KMS-11 (cell line): ENCODE measurements around the gene DHX36.

Source experiments
- H2AFZ ChIP-seq: fragments of 200-600 bp; sonication (generic); 2 replicates; pipeline ENCODE4 v1.6.1; 2016; ENCODE audit warnings: antibody characterized with exemption, mixed run types, low read depth
- H3K27ac ChIP-seq: fragments of 200-600 bp; sonication (generic); 2 replicates; pipeline ENCODE4 v1.6.1; 2016; ENCODE audit warnings: mild to moderate bottlenecking, mixed run types
- H3K27me3 ChIP-seq: fragments of 200-600 bp; sonication (generic); 2 replicates; pipeline ENCODE4 v1.6.1; 2017; ENCODE audit warnings: mild to moderate bottlenecking, low read depth, mixed run types, moderate library complexity; ENCODE audit not compliant: insufficient read depth
- H3K36me3 ChIP-seq: fragments of 200-600 bp; sonication (generic); 2 replicates; pipeline ENCODE4 v1.6.1; 2017; ENCODE audit warnings: mild to moderate bottlenecking, mixed run types; ENCODE audit not compliant: insufficient read depth
- H3K4me1 ChIP-seq: fragments of 200-600 bp; sonication (generic); 2 replicates; pipeline ENCODE4 v1.6.1; 2016; ENCODE audit warnings: mild to moderate bottlenecking, low read depth, mixed run types; ENCODE audit not compliant: poor library complexity, severe bottlenecking
- H3K4me2 ChIP-seq: fragments of 200-600 bp; sonication (generic); 2 replicates; pipeline ENCODE4 v1.7.0; 2016; ENCODE audit warnings: mild to moderate bottlenecking, mixed run types
- H3K4me3 ChIP-seq: fragments of 200-600 bp; sonication (generic); IDR thresholded peaks from 2 replicates; pipeline ENCODE4 v1.6.1; 2017; ENCODE audit warnings: low read depth, low read length, mixed read lengths; ENCODE audit not compliant: insufficient read depth
- H3K79me2 ChIP-seq: fragments of 200-600 bp; sonication (generic); 2 replicates; pipeline ENCODE4 v1.6.1; 2016; ENCODE audit warnings: low read depth, mixed run types; ENCODE audit not compliant: insufficient read depth
- H3K9ac ChIP-seq: fragments of 200-600 bp; sonication (generic); 2 replicates; pipeline ENCODE4 v1.6.1; 2016; ENCODE audit warnings: mild to moderate bottlenecking, mixed run types
- H4K20me1 ChIP-seq: fragments of 200-600 bp; sonication (generic); 2 replicates; pipeline ENCODE4 v1.6.1; 2016; ENCODE audit warnings: mild to moderate bottlenecking, mixed run types; ENCODE audit not compliant: insufficient read depth
- TF ChIP-seq, protein P1 (sequence below): fragments of 200-600 bp; sonication (generic); conservative IDR thresholded peaks from 2 replicates; pipeline ENCODE4 v1.6.1; 2017; ENCODE audit warnings: low read depth, mild to moderate bottlenecking, antibody characterized with exemption, low read length, moderate library complexity, mixed read lengths

The DHX36 gene

GRCh38 chr3:154356009-154356408 lies 31.7 kb upstream of the DHX36 start:
- no peak overlapping the region for H3K27ac ChIP-seq
- no peaks in the 10 kb centered on the region for H3K4me1 ChIP-seq
- H3K27me3 ChIP-seq: no peaks in the 10 kb centered on the region
- H4K20me1 ChIP-seq: no peaks in the 10 kb centered on the region
- H3K4me2 ChIP-seq: no peak overlapping the region
- H3K36me3 ChIP-seq: no peaks in the 10 kb centered on the region
- no peak overlapping the region for H3K4me3 ChIP-seq
- no peak overlapping the region for H3K9ac ChIP-seq
- H2AFZ ChIP-seq: no peak overlapping the region
- TF ChIP-seq, protein P1, sequence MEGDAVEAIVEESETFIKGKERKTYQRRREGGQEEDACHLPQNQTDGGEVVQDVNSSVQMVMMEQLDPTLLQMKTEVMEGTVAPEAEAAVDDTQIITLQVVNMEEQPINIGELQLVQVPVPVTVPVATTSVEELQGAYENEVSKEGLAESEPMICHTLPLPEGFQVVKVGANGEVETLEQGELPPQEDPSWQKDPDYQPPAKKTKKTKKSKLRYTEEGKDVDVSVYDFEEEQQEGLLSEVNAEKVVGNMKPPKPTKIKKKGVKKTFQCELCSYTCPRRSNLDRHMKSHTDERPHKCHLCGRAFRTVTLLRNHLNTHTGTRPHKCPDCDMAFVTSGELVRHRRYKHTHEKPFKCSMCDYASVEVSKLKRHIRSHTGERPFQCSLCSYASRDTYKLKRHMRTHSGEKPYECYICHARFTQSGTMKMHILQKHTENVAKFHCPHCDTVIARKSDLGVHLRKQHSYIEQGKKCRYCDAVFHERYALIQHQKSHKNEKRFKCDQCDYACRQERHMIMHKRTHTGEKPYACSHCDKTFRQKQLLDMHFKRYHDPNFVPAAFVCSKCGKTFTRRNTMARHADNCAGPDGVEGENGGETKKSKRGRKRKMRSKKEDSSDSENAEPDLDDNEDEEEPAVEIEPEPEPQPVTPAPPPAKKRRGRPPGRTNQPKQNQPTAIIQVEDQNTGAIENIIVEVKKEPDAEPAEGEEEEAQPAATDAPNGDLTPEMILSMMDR: no peak
- H3K79me2 ChIP-seq: no peaks in the 10 kb centered on the region

- TF ChIP-seq, protein P1: no peak
- Histone ChIP-seq H3K9ac (no peak overlapping the region), H4K20me1 (no peaks in the 10 kb centered on the region), H3K4me2 (no peak overlapping the region), H3K79me2 (no peaks in the 10 kb centered on the region), H2AFZ (no peak overlapping the region), H3K4me3 (no peak overlapping the region), H3K27me3 (no peaks in the 10 kb centered on the region), H3K36me3 (no peaks in the 10 kb centered on the region), H3K27ac (no peak overlapping the region), H3K4me1 (no peaks in the 10 kb centered on the region)
These were observed 24.9 kb upstream of the DHX36 start for GRCh38 chr3:154349223-154349622.

GRCh38 chr3:154345422-154346122 lies 21.3 kb upstream of the DHX36 start:
- no peaks in the 10 kb centered on the region for H3K36me3 ChIP-seq
- no peak overlapping the region for H2AFZ ChIP-seq
- no peak overlapping the region for H3K27ac ChIP-seq
- TF ChIP-seq, protein P1: no peak
- no peaks in the 10 kb centered on the region for H3K27me3 ChIP-seq
- H3K4me2 ChIP-seq: no peak overlapping the region
- H4K20me1 ChIP-seq: no peaks in the 10 kb centered on the region
- H3K79me2 ChIP-seq: no peaks in the 10 kb centered on the region
- H3K4me3 ChIP-seq: no peak overlapping the region
- H3K4me1 ChIP-seq: no peaks in the 10 kb centered on the region
- no peak overlapping the region for H3K9ac ChIP-seq

- Histone ChIP-seq H3K27me3 (no peaks in the 10 kb centered on the region), H3K4me3 (no peak overlapping the region), H3K27ac (no peak overlapping the region), H2AFZ (no peak overlapping the region), H4K20me1 (no peaks in the 10 kb centered on the region), H3K9ac (no peak overlapping the region), H3K79me2 (no peaks in the 10 kb centered on the region), H3K36me3 (no peaks in the 10 kb centered on the region), H3K4me1 (no peaks in the 10 kb centered on the region), H3K4me2 (no peak overlapping the region)
- TF ChIP-seq, protein P1: no peak
These were observed 14.3 kb upstream of the DHX36 start for GRCh38 chr3:154338570-154338969.
